ENCODE data around the gene DIP2C.

- no peak for TF ChIP-seq EZH2 (IDR thresholded peaks at IDR 0.05)
- no peak for TF ChIP-seq CTCF (IDR thresholded peaks at IDR 0.05)
These were observed 353.2 kb downstream of the DIP2C start for GRCh38 chr10:336247-336646.

Data from neural progenitor cell (in vitro differentiated cells).